Suppressor macrophage treated with lipopolysaccharide for 4 hours (primary cell): ENCODE measurements around the gene IHH.

ENCODE experiments used
- DNase-seq: peaks from one replicate; pipeline ENCODE4 v3.0.0-alpha.2; 2020

Gene IHH

DNA sequence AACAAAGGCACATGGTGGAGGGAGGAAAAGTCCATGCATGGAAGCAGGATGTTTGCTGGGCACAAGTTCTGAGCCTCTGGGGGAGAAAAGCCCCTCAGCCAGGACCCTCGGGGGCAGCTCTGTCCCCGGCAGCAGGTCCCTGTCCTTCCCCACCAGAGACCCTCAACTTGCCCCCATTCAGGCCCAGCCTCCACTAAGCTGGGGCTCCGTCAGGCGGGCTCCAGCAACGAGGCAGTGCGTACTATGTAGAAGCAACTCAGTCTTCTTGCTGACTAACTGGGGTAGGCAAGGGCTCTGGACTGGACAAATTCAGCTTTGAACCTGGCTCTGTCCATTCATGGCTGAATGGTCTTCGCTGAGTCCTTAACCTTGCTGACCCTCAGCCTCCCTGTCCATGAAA lies 42.4 kb downstream of the IHH start:
- DNase-seq, result no peak

DNA sequence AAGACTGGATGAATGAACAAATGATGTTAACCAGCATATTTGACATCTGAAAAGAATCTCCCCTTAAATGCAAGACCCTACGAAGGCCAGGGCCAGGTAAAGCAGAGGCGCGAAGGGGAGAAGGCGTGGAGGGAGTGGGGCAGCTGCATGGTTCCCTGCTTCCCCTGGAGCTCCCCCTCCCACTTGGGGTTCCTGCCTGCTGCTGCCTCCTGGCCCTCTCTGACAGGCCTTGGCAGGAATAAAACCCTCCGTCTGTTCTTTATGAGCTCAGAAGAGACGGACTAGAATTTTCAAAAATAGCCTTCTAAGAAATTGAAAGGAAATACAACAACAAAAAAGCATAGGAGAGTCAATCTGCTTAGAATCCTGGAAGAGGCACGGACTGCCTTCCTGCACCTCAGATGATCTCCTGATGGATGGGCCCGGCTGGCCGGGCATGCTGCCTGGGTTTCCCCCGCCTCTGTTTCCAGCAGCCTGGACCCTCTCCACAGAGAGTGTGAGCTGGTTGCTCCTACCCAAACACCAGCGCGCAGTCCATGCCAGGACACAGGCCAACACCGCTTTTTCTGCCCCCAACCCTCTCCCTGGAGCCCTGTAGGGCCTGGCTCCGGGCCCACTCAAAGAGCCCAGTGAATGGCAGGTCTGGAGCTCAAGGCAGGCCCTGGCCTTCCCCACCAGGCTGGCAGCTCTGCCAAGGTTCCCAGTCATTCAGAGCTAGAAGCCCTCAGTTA lies 43.4 kb downstream of the IHH start:
- DNase-seq, result no peak

DNA sequence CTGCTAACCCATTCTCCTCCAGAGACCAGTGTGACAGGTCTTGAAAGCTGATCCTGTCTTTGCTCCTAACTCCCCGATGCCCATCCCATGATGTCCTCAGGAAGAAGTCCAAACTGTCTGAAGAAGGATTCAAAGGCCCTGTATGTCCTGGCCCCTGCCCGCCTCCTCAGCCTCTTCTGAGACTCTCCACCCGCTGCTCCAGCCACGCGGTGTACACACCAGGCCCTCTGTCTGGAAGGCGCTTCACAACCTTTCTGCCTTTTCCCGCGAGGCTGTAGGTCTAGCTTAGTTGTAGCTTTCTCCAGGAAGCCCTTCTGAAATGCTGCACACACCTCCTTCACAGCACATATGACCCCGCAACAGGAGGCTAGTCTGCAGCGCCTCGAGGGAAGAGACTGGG lies 44.0 kb downstream of the IHH start:
- DNase-seq, result no peak

DNA sequence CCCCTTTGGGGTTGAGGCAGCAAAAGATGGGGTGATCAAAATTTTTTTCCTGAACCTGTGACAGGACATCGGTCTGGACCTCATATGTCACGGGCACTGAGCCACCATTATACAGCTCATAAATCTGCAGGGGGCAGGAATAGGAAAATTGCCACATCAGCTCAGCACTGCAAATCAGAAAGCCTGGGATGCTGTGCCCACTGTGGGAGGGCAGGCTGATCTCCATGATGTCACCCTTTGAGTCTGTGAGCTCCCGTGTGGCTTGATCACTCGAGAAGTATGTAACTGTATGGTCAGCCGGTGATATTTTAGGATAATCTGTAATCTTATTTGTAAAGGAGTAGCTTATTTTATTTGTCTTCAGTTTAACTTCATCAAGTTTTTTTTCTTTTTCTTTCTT lies 49.8 kb downstream of the IHH start:
- no peak for DNase-seq

DNA sequence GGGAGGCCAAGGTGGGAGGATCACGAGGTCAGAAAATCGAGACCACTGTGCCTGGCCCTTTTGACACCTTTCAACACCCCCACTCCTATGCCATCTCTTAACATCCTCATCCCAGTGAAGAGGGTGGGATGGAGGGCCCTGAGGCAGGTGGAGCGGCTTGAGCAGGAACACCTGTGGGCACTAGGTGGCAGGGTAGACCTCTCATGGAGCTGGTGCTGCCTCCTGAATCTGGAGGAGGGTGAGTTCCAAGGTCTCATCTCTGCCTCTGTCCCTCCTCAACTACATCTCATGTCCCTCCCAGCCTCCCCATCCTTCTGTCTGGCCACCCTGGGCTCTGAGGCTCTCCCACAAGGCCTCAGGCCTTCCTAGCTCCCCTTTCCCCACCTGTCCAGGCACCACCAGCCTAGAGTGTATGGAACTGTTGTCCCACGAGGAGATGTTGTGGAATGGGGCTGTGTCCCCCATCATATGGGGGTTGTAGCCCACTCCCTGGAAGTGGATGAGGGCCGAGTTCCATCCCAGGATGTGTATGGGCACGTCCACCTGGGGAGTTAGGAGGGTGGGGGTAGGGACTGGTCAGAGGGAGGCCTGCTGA lies 50.5 kb downstream of the IHH start:
- DNase-seq, result no peak

DNA sequence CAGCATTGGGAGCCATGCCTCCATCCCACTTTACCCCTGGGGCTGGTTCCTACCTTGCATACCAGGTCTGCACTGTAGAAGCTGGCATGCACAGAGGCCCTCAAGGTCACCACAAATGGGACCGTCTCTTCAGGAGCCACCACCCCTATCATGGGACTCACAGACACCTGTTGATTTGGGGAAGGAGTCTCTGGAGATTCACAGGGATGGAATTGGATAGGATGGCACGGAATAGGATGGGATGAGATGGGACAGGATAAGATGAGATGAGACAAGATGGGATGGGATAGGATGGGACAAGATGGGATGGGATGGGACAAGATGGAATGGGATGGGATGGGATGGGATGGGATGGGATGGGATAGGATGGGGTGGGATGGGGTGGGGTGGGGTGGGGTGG lies 51.4 kb downstream of the IHH start:
- no peak for DNase-seq
